Kidney epithelial cell (primary cell): ENCODE results near the gene C19orf85. TPM values are rescaled to one million over a fixed set of nuclear protein-coding genes. Genes with fewer than 3 reads are reported as not detected.

Source experiments
- DNase-seq: peaks from one replicate; pipeline ENCODE4 v3.0.0-alpha.2; 2010; ENCODE audit warnings: low read depth
- H3K27me3 ChIP-seq: 2 replicates; pipeline ENCODE4 v1.6.0; 2011; ENCODE audit warnings: low read length; ENCODE audit not compliant: control insufficient read depth, insufficient read depth
- H3K36me3 ChIP-seq: 2 replicates; pipeline ENCODE4 v1.5.1; 2011; ENCODE audit warnings: low read length; ENCODE audit not compliant: control insufficient read depth, insufficient read depth
- H3K4me3 ChIP-seq: 2 replicates; pipeline ENCODE4 v1.5.1; 2011; ENCODE audit warnings: low read depth, mild to moderate bottlenecking, control low read depth, low read length
- total RNA-seq: library from RNA; depleted of rRNA; stranded (reverse); fragments of >200 nt; gene quantifications from 2 replicates; pipeline ENCODE4 v1.2.3, GENCODE V29; 2015
- TF ChIP-seq, protein P1 (sequence below): IDR thresholded peaks from 2 replicates; pipeline ENCODE4 v1.5.1; 2011; ENCODE audit warnings: mild to moderate bottlenecking, moderate library complexity, low read length, control low read depth, inconsistent platforms; ENCODE audit not compliant: insufficient read depth, poor library complexity, severe bottlenecking

C19orf85 gene
- total RNA-seq, 1 donor from 2014 or later: not detected

DNA sequence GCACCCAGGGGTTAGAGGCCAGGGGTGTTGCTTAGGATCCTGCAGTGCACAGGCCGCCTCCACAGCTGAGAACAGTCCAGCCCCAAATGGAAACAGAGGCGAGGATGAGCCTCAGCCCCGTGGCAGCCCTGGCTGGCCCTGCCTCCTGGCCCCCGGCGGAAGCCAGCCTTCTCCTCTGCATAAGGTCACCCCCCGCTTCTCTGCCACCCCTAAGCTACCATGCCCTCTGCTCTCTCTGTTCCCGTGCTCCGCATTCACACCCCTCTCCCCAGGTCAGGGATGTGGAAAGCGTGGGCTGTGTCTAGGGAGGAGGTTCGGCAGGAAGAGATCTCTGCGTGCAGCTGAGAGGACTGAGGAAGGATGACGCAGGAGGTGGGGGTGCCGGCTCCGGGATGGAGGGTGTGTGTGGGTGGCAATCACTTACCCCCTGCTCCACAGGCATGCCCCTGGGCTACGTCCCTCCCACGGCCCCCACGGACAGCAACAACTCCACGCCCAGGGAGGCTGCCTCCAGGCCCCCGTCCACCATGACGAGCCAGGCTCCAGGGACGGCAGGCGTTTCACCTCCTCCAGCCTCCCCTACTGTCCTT is 29.7 kb upstream of the C19orf85 start:
- TF ChIP-seq, protein P1, sequence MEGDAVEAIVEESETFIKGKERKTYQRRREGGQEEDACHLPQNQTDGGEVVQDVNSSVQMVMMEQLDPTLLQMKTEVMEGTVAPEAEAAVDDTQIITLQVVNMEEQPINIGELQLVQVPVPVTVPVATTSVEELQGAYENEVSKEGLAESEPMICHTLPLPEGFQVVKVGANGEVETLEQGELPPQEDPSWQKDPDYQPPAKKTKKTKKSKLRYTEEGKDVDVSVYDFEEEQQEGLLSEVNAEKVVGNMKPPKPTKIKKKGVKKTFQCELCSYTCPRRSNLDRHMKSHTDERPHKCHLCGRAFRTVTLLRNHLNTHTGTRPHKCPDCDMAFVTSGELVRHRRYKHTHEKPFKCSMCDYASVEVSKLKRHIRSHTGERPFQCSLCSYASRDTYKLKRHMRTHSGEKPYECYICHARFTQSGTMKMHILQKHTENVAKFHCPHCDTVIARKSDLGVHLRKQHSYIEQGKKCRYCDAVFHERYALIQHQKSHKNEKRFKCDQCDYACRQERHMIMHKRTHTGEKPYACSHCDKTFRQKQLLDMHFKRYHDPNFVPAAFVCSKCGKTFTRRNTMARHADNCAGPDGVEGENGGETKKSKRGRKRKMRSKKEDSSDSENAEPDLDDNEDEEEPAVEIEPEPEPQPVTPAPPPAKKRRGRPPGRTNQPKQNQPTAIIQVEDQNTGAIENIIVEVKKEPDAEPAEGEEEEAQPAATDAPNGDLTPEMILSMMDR: no peak
- Histone ChIP-seq H3K36me3 (peaks cover 2% of the 10 kb centered on the region), H3K4me3 (peak overlapping the region; percentile 14), H3K27me3 (no peaks in the 10 kb centered on the region)
- no peak for DNase-seq

DNA sequence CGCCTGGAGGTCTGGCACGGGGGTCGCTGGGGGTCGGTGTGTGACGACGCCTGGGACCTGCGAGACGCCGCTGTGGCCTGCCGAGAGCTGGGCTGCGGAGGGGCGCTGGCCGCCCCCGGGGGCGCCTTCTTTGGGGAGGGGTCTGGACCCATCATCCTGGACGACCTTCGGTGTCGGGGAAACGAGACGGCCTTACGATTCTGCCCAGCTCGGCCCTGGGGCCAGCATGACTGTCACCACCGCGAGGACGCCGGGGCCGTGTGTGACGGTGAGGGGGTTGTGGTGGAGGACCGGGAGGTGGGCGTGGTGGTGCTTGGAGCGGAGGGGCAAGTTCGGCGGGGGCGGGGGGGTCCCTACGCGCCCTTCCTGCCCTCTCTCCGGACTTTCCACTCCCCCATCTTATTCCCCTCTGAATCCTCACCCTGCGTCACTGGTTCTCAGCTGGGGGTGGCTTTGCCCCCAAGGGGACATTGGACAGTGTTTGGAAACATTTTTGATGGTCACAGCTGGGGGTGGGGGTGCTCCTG is 29.2 kb upstream of the C19orf85 start:
- H3K36me3 ChIP-seq: peaks cover 2% of the 10 kb centered on the region
- no peaks in the 10 kb centered on the region for H3K27me3 ChIP-seq
- no peak for DNase-seq
- H3K4me3 ChIP-seq: no peak overlapping the region
- TF ChIP-seq, protein P1: no peak

DNA sequence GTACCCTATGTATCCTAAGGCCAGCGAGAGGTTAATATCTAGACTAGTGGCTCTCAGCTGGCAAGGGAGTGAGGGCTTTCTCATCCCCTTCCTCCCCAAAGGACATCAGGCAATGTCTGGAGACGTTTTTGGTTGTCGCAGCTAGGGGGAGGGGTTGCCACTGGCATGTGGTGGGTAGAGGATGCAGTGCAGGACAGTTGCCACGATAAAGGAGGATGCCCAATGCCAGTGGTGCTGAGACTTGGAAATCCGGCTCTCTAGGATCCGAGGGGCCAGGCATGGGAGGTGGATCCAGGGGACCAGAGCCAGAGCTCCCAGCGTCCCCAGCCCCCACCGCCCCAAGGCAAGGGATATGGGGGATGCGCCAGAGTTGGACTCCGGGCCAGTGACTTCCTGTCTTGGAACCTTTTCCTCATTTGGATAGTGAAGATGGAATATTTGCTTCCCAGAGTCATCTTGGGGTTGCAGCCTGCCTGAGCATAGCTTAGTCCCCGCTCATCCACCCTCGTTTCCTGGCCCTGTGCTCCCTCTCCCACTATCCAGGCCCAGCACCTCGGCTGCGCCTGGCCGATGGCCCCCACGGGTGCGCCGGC is 28.6 kb upstream of the C19orf85 start:
- no peak overlapping the region for H3K4me3 ChIP-seq
- peaks cover 2% of the 10 kb centered on the region for H3K36me3 ChIP-seq
- DNase-seq: no peak
- no peaks in the 10 kb centered on the region for H3K27me3 ChIP-seq
- TF ChIP-seq, protein P1: no peak

DNA sequence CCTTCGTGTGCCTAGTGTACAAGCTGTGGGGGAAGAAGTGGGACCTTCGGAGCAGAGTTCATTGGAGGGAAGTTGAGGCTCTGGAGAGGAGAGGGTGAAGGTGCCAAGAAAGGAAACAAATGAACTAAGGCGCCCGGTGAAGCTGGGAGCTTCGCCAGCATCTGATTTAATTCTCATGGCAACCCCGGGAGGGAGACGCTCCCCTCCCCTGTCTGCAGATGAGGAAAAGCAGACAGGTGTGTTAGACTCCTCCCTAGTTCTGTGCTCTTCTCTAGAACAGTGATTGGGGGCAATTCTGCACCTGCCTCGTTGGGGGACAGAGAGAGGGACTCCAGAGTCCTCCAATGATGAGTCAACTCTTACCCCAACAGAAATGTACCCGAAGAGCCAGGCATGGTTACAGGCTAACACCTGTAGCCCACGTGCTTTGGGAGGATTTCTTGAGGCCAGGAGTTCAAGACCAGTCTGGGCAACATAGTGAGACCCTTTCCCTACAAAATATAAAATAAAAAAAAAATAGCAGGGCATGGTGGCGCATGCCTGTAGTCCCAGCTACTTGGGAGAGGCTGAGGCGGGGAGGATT is 27.9 kb upstream of the C19orf85 start:
- no peak overlapping the region for H3K4me3 ChIP-seq
- no peaks in the 10 kb centered on the region for H3K27me3 ChIP-seq
- H3K36me3 ChIP-seq: no peaks in the 10 kb centered on the region
- no peak for DNase-seq
- TF ChIP-seq, protein P1: no peak

DNA sequence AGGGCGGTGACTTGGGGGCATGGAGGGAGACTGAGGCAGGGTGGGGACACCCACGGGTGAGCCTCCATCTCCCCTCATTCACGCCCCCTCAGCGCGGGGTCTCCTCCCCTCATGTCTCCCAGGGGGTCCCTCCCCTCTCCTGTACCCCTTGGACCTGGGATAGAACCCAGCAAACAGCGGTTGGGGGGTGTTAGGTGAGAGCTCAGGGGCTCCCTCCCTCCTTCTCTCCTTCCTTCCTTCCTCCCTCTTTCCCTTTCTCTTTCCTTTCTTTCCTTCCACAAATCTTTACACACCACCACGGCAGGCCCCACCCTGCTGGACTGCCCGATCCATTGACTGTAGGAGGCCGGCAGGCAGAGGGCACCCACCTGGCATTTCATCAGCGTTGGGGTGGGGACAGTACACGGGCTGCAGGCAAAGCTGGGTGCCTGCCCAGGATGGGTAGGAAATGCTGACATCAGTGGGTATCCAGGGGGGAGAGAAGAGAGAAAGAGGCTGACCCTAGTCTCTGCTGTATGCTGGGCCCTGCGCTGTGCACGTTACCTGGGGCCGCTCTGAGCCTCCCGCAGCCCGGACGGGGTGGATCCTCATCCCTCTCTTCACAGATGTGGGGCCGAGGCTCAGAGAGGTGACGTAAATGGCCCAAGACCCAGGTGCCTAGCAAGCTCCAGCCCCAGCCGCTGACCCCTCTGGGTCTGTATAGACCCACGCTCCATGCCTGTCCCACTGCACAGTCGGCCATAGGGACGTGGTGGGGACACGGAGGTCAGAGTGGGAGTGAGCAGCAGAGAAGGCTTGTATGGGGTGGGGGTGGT is 27.2 kb upstream of the C19orf85 start:
- H3K4me3 ChIP-seq: no peak overlapping the region
- DNase-seq: no peak
- H3K27me3 ChIP-seq: no peaks in the 10 kb centered on the region
- H3K36me3 ChIP-seq: no peaks in the 10 kb centered on the region
- TF ChIP-seq, protein P1: no peak
